Ovary (tissue), 9 donors: Measurements from ENCODE around the gene NRAP. TPM values are rescaled to one million over a fixed set of nuclear protein-coding genes. Genes with fewer than 3 reads are reported as not detected.

Experiments
- DNase-seq, 5 donors: peaks; one replicate each; pipeline ENCODE4 v3.0.0-alpha.2; 2019 to 2020
- H3K27ac ChIP-seq, 2 donors: fragments of 200-600 bp; one replicate each; pipeline versions ENCODE4 v1.5.1 to v1.8.0; 2019 to 2022
- H3K27me3 ChIP-seq: fragments of 200-600 bp; one replicate; pipeline ENCODE4 v1.8.0; 2022
- H3K36me3 ChIP-seq: fragments of 200-600 bp; sonication (generic); one replicate; pipeline ENCODE4 v1.5.1; 2019
- H3K4me1 ChIP-seq: one replicate; pipeline ENCODE4 v1.8.1; 2013; ENCODE audit warnings: mild to moderate bottlenecking, moderate library complexity; ENCODE audit not compliant: insufficient read depth
- H3K4me3 ChIP-seq: fragments of 200-600 bp; sonication (generic); one replicate; pipeline ENCODE4 v1.5.1; 2017
- H3K9me3 ChIP-seq, 2 donors: fragments of 200-600 bp in 1 of 2; sonication (generic) in 1 of 2; one replicate each; pipeline versions ENCODE4 v1.5.1 to v1.8.1; 2013 to 2019; ENCODE audit warnings: mild to moderate bottlenecking in 1 of 2, moderate library complexity in 1 of 2
- EP300 ChIP-seq: sonication (generic); formaldehyde crosslinking; IDR thresholded peaks from one replicate; pipeline ENCODE4 v1.6.1; 2017; ENCODE audit warnings: antibody characterized with exemption
- POLR2A ChIP-seq: fragments of 450-650 bp; IDR thresholded peaks from one replicate; pipeline ENCODE4 v1.6.1; 2017; ENCODE audit warnings: antibody characterized with exemption, mild to moderate bottlenecking, moderate library complexity
- WGBS, 3 donors: extraction: QIAGEN DNeasy Blood & Tissue Kit in 1 of 3; methylation state at CpG; one replicate each; pipeline versions ENCODE4 v1.1.5 to v1.1.7; 2013 to 2017; 5-methylcytosine and 5-hydroxymethylcytosine counted together
- intact Hi-C, 4 donors: fragments of 100-400 bp; cut with DNase I; formaldehyde crosslinking; loops; one replicate each; pipeline versions ENCODE4 v1.11.0 to v1.15.1; 2022 to 2023
- polyA plus RNA-seq, 2 donors: library from polyadenylated mRNA; stranded (reverse); fragments of 200-250 nt in 1 of 2; fragments of 350-450 nt in 1 of 2; fragmentation: Illumina TruSeq in 1 of 2; extraction: RNeasy Lipid Tissue Mini Kit (QIAGEN cat#74804) in 1 of 2; gene quantifications; one replicate each; pipeline ENCODE4 v1.2.3, GENCODE V29; 2013 to 2014
- total RNA-seq, 7 donors: library from RNA; depleted of rRNA in 2 of 7; stranded (reverse); fragments of >200 nt in 2 of 7; fragmentation: NEBNext Ultra II Directional in 3 of 7; extraction: Animal tissue kit (Norgen Biotek cat#: 25700) in 3 of 7; gene quantifications; one replicate each; pipeline versions ENCODE4 v1.1.0 to v1.2.4, GENCODE V29; 2016 to 2023
- TF ChIP-seq, protein P1 (sequence below), 3 donors: fragments of 450-650 bp in 2 of 3; fragments of 200-600 bp in 1 of 3; IDR thresholded peaks; one replicate each; pipeline versions ENCODE4 v1.5.1 to v1.8.0; 2016 to 2022; ENCODE audit warnings: antibody characterized with exemption in 3 of 3, mild to moderate bottlenecking in 1 of 3
- donor health status: DM: no; HTN: no; CAD: no; lungs with moderate emphysema.
- donor health status: DM: no; HTN: no; CAD: no.
- donor health status: Bipolar disorder and iron deficiency.
- donor health status: DM: yes; HTN: yes; CAD: no.
- donor health status: DM: no; HTN: no; CAD: no.
- donor health status: DM: yes; HTN: yes; CAD: no.

Gene NRAP
- total and polyA plus RNA-seq, 9 donors = 0.02 to 0.25 (median 0.11) TPM; not detected in 2

DNA sequence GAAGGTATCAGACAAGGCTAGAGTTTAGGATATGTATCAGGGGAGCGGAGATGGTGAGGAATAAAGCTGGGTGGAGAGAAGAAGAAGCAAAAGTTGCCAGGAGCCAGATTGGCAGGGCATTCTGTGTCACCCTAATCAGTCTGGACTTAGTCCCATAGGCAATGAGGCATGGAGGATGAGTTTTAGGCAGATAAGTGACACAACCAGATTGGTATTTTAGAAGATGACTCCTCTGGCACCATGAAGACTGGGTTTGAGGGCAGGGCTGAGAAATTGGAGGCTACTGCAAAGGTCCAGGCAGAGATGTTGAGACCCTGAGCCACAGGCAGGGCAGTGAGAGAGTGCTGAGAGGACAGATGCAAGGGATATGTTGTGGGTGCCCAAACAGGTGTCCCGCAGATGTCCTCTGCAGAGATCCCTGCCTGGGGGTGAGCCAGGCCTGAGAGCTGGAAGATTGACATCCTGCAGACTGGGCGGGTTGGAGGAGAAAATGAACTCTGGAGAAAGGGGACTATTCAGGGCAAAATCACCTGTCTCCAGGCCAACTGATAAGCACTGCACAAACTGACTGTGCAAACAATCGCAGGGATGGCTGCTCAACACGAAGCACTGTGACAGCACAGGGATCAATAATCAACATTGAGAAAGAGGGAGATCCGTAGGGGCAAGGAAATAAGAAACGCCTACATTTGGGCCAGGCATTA lies 122.8 kb downstream of the NRAP start:
- TF ChIP-seq, protein P1, sequence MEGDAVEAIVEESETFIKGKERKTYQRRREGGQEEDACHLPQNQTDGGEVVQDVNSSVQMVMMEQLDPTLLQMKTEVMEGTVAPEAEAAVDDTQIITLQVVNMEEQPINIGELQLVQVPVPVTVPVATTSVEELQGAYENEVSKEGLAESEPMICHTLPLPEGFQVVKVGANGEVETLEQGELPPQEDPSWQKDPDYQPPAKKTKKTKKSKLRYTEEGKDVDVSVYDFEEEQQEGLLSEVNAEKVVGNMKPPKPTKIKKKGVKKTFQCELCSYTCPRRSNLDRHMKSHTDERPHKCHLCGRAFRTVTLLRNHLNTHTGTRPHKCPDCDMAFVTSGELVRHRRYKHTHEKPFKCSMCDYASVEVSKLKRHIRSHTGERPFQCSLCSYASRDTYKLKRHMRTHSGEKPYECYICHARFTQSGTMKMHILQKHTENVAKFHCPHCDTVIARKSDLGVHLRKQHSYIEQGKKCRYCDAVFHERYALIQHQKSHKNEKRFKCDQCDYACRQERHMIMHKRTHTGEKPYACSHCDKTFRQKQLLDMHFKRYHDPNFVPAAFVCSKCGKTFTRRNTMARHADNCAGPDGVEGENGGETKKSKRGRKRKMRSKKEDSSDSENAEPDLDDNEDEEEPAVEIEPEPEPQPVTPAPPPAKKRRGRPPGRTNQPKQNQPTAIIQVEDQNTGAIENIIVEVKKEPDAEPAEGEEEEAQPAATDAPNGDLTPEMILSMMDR (IDR thresholded peaks at IDR 0.05) = no peak
- TF ChIP-seq POLR2A (no peak), EP300 (no peak)
- H3K27me3 ChIP-seq = no peaks in the 10 kb centered on the region

DNA sequence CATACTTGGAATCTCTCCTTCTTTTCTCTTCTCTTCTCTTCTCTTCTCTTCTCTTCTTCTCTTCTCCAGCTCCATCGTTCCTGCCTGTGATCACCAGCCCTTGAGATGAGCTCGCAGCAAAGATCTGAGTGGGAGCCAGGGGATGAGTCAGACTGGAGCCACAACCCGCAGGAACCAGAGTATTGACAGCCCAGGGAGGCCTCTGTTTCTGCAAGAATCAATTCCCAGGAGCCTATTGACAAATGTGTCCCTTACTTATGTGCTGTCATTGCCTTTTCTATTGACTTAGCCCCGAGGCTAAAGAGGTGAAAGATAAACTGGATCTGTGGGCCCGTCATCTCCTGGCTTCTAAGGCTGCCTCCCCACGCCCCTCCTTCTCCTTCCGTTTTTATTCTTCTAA lies 124.1 kb downstream of the NRAP start:
- WGBS, 3 donors = 51 to 59% (median 54%) methylated on average over 7 of the region's 7 CpGs
- Histone ChIP-seq H3K4me1 (no peaks in the 10 kb centered on the region), H3K4me3 (no peak overlapping the region), H3K27me3 (no peaks in the 10 kb centered on the region), H3K27ac (no peak overlapping the region), H3K36me3 (no peaks in the 10 kb centered on the region), H3K9me3 (no peaks in the 10 kb centered on the region)
- TF ChIP-seq, protein P1 (IDR thresholded peaks at IDR 0.05) = no peak
- TF ChIP-seq POLR2A = no peak
- TF ChIP-seq EP300 = no peak
- no peak for DNase-seq
- intact Hi-C loops = no loop called here

More for the DNA sequence above, 122.8 kb downstream of the NRAP start:
- intact Hi-C loops = no loop called here
- Histone ChIP-seq H3K4me1 (no peaks in the 10 kb centered on the region), H3K27ac (no peak overlapping the region), H3K9me3 (no peaks in the 10 kb centered on the region), H3K4me3 (no peak overlapping the region), H3K36me3 (no peaks in the 10 kb centered on the region)
- WGBS, 3 donors = 86 to 96% (median 87%) methylated on average over 7 of the region's 7 CpGs
- DNase-seq = no peak

Other genes starting within 250 kb of the NRAP start
- 1 to 10 TPM in 1 of 7 donors, under 1 TPM in 4, not detected in 2; 0.07 to 2.3 (median 0.13) TPM for gene HABP2, start 111.0 kb downstream of the NRAP start, total RNA-seq
- under 1 TPM in 1 of 2 donors, not detected in 1; 0.25 TPM for gene HABP2, start 111.0 kb downstream of the NRAP start, polyA plus RNA-seq
- 10 to 100 TPM in 5 of 7 donors, 1 to 10 TPM in 2; 8.0 to 18.3 (median 12.8) TPM for gene CASP7, start 15.9 kb upstream of the NRAP start, total RNA-seq
- 10 to 100 TPM; 13.8 to 24.7 TPM for gene CASP7, start 15.9 kb upstream of the NRAP start, polyA plus RNA-seq
- 1 to 10 TPM in 3 of 7 donors, under 1 TPM in 3, not detected in 1; 0.13 to 5.7 (median 0.91) TPM for gene PLEKHS1, start 87.6 kb upstream of the NRAP start, total RNA-seq
- under 1 TPM in 1 of 2 donors, not detected in 1; 0.01 TPM for gene PLEKHS1, start 87.6 kb upstream of the NRAP start, polyA plus RNA-seq
- gene DCLRE1A, start 190.0 kb upstream of the NRAP start, total RNA-seq = 1 to 10 TPM; 4.0 to 8.0 (median 5.7) TPM
- gene DCLRE1A, start 190.0 kb upstream of the NRAP start, polyA plus RNA-seq = 1 to 10 TPM; 3.4 to 4.3 TPM
- gene NHLRC2, start 190.6 kb upstream of the NRAP start, total RNA-seq = 10 to 100 TPM; 38.0 to 71.7 (median 43.9) TPM
- 1 to 10 TPM; 5.8 to 9.0 TPM for gene NHLRC2, start 190.6 kb upstream of the NRAP start, polyA plus RNA-seq